ENCODE data around the gene ZBTB7B. TPM values are rescaled to one million over a fixed set of nuclear protein-coding genes. Genes with fewer than 3 reads are reported as not detected.

The ZBTB7B gene
- total RNA-seq, 4 donors from 2014 or later = 23.5 to 74.0 (median 30.8) TPM

- TF ChIP-seq CTCF (IDR thresholded peaks at IDR 0.05; ENCODE audit: low read depth) = no peak
These were observed 3.6 kb upstream of the ZBTB7B start for GRCh38 chr1:154998818-154999570.

- no peak for TF ChIP-seq CTCF (IDR thresholded peaks at IDR 0.05; ENCODE audit: low read depth)
These were observed 2.8 kb upstream of the ZBTB7B start for GRCh38 chr1:154999571-155000410.

GRCh38 chr1:155000411-155000725, 2.2 kb upstream of the ZBTB7B start:
- TF ChIP-seq CTCF (IDR thresholded peaks at IDR 0.05; ENCODE audit: low read depth) = no peak

GRCh38 chr1:155000726-155001424, 1.7 kb upstream of the ZBTB7B start:
- TF ChIP-seq CTCF (IDR thresholded peaks at IDR 0.05; ENCODE audit: low read depth) = no peak

GRCh38 chr1:155001425-155001674, 1.3 kb upstream of the ZBTB7B start:
- TF ChIP-seq CTCF (IDR thresholded peaks at IDR 0.05; ENCODE audit: low read depth) = no peak

- TF ChIP-seq CTCF (IDR thresholded peaks at IDR 0.05; ENCODE audit: low read depth) = no peak
These were observed 733 bp upstream of the ZBTB7B start for GRCh38 chr1:155001675-155002463.
